NCI-H2196 (cell line): ENCODE measurements around the gene MZB1.
A peak's percentile ranks its signal among the peaks of the same experiment; 100 is the strongest.

Experiments
- DNase-seq: peaks from one replicate; lab custom pipeline; 2025; ENCODE audit not compliant: unreplicated experiment; lab: John Stamatoyannopoulos, UW

Gene MZB1, protein sequence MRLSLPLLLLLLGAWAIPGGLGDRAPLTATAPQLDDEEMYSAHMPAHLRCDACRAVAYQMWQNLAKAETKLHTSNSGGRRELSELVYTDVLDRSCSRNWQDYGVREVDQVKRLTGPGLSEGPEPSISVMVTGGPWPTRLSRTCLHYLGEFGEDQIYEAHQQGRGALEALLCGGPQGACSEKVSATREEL

DNA sequence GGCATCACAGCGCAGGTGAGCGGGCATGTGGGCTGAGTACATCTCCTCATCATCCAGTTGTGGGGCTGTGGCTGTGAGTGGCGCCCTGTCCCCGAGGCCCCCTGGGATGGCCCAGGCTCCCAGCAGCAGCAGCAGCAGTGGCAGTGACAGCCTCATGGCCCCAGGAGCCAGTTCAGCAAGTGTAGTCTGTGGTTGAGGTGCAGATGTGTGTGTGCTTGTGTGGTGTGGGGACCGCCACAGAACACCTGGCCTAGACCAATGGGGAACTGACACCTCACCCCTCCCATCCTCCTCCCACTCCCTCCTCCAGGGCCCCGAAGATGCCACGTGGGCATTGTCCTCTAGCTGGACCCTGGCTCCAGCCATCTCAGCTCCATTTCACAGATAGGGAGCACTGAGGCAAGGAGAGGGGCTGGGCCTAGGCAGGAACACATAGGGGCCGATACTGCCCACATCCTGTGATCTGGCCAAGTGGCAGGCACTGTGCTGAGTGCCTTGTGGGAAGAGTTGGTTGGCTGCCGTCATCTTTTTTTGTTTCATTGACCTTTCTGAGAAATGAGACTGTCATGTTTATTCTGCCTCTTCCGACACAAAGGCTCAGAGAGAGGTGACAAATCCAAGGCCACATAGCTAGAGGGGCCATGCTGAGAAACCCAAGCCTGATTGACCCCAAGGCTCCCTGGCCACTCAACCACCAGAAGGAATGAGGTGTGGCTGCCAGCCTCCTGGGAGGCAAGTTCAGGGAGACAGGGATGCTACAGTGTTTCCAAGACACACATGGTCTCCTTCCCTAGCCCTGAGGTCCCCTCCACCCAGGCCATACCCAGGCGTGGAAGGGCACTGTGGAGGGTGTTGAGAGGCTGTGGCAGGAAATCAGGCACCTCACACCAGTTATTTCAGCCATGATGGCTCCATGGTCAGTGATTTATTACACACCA lies at the start of gene MZB1:
MZB1 (minus strand) TSS at position 213 of the 938 bp plus-strand sequence; CDS start at position 156, 57 bp downstream.
- no peak for DNase-seq

DNA sequence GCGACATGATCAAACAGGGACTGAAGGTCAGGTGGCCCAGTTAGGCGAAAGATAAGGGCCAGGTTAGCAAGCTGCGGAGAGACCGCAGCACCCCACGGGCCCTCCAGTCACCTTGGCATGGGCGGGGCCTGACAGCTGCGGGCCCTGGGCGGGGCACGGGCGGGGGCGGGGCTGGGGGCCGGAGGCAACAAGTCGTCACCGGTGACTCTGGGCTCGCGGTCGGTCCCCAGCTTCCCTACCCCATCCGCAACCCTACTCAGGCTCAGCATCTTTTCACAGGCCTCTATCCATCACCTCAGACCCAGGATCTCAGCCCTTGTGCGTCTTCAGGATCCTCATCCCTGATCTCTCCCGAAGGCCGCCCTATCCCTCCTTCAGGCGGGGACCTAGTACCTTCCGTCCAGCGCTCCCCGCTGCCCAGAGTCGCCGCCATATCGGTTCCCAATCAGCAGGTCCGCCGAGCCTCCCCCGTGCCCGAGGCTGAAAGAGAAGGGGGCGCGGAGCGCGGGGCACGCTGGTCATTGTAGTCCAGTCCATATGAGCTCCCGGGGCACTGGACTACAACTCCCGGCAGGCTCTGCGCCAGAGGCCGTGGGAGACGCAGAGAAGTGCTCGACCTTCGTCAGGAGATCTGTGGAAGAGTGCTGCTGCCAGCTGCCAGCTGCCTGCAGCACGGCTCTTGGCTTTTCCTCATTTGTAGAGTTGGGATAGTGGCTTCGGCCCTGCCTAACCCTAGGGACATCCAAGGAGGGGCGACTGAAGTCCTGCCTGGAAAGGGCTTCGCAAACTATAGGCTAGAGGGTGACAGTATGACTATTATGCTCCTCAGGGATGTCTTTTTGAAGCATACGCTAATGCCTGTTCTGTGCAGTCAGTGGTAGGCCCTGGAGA lies 49.5 kb upstream of the MZB1 start, which contains the start of gene DNAJC18:
DNAJC18 (minus strand) TSS at position 513 of the 891 bp plus-strand sequence; CDS start at position 433, 80 bp downstream.
- DNase-seq = peak; percentile 93

DNA sequence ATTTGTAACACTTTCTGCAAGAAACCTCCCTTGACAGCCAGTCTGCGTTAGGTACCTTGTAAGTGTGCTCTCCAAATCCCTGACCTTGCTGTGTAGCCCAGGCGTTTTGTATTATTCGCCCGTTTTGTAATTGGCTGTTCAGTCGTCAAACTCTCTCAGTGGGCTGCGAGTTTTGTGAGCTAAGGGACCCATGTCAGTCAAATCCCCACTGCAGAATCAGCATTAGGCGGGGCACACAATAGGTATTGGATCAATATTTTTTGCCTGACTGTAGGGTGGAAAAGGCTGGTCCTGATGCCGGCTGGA lies 48.9 kb upstream of the MZB1 start:
- DNase-seq = no peak

DNA sequence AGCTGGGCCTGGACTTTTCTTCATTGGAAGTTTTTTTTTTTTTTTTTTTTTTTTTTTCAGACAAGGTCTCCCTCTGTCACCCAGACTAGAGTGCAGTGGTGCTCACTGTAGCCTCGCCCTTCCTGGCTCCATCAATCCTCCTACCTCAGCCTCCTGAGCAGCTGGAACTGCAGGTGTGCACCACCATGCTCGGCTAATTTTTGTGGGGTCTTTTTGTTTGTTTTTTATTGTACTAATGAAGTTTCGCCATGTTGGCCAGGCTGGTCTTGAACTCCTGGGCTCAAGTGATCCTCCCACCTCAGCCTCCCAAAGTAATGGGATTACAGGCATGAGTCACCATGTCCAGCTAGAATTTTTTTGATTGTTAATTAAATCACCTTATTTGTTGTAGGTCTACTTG lies 46.0 kb upstream of the MZB1 start:
- no peak for DNase-seq

DNA sequence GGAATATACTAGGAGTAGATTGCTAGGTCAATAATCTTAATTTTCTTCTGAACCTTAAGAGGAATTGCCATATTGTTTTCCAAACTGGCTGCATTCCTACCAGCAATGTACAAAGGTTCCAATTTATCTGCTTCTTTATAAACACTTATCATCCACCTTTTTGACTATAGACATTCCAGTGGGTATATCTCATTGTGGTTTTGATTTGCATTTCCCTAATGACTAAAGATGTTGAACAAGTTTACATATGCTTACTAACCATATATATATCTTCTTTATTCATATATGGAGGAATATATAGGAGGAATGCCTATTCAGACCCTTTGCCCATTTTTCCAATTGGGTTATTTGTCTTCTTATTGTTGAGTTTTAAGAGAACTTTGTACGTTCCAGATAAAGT lies 42.0 kb upstream of the MZB1 start:
- DNase-seq = no peak

DNA sequence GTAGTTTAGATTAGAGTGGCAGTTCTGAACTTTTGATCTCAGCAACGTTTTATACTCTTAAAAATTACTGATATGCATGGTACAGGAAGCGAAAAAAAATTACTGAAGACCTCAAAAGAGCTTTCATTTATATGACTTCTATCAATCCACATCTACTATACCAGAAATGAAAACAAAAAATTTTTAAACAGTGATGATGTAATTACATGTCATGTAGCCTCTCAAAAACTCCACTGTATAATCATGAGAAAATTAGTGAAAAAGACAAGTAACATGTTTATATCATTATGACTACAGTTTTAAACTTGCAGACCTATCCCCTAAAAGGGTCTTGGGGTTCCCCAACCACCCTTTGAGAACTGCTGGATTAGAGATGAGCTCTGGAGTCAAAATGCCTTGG lies 40.3 kb upstream of the MZB1 start:
- DNase-seq = no peak

DNA sequence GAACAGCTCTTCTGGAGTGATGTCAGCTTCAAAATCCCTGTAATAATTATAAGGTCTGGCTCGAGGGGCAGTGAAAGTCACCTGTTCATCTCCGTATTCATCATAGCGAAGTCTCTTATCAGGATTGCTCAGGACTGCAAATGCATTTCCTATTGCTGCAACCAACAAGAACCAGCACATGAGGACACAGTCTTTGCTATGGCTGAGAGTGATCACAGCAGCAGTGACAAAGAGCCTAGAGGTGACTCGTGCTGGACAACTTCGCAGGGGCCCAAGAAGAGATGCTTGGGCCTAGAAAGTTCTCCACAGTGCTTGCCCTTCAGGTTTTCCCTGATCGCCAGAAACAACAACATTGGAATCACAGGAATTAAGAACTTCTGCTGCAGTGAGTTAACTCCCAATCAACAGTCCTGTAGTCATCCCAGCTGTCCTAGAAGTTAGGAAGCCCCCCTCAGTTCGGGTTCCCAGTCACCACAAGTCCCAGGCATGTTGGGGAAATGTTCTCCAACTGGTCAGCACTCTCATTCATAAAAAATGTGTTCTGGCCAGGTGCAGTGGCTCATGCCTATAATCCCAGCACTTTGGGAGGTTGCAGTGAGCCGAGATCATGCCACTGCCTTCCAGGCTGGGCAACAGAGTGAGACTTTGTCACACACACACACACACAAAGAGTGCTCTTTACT lies 36.6 kb upstream of the MZB1 start:
- no peak for DNase-seq

DNA sequence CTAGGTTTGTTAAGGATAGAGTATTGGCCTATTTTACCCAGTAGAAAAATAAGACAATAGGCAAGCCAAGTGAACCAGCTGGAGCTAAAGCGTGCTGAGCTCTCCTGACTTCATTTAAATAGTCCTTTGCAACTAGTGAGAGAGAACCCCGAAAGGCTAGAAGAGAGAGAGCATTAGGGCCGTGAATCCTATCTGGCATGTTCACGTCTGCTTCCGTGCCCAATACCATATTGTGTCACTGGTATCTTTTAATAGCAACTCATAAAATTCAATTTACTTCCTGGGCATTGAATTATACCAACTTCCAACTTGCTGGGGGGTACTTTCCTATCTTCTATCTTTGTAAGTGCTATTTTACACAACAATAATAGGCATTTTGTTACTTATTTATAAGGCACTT lies 35.8 kb upstream of the MZB1 start:
- DNase-seq = no peak

DNA sequence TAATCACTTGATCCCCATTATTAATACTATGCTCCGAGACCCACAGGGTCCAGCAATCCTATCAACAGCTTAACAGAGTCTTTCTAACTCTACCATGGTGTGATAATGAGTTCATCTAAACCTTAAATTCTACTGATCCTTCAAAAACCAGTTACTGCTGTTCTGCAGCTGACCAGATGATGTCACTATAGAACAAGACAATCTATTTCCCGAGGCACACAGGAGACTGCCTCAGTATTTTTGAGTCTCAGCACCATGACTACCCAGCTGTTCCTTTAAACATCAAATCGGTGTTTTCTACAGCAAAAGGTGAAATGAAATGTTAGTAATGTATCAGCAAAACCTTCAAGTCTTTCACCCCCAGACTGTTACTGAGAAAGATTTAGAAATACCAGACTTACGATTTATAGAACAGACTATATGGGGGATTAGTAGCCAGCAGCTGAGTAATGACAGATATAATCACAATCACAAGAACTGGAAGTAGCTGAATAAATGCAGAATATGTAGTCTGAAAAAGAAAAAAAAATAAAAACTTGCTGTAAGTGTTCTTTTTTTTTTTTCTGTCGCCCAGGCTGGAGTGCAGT lies 32.7 kb upstream of the MZB1 start:
- DNase-seq = peak; percentile 53

DNA sequence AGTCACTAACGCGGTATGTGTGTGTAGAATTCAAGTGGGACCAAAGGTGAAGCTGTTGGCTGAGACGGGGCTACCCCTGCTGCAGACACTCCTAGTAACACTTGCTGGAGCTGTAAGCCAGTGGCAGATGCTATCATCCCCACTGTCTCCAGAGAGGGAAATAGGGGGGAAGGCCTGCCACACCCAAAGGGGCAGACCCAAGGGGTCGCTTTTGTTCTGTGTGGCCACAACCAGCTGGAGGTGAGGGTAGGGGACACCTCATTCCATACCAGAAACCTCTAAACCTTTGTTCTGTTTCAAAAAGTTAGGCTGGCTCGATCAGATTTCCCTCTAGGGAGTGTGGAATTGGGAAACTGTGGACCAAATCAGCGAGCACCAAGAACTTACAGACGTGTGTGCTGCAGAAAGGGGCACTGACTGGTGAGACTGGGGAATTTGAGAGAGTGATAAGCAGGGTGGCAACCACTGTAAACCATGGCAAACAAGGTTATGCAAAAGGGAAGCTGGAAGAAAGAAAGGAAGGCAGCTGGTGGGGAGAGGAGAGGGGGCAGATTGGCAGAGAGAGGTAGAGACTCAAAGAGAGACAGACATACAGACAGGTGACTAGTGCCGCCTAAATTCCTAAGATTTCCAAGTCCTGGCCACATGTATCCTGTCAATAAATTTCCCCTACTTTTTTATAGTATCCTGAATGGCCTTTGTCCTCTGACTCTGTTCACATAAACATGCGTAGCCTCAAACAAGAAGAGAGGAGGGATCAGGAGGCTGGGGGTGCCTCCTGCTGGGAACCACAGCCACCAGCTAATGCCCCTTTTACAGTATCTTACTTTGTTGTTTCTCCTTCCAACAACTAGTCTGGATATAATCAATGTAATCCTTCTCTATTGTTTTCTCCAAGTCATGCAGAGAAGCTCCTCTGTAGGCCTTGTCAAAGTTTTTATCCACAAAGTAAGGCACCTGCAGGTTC lies 29.8 kb upstream of the MZB1 start:
- DNase-seq = no peak

DNA sequence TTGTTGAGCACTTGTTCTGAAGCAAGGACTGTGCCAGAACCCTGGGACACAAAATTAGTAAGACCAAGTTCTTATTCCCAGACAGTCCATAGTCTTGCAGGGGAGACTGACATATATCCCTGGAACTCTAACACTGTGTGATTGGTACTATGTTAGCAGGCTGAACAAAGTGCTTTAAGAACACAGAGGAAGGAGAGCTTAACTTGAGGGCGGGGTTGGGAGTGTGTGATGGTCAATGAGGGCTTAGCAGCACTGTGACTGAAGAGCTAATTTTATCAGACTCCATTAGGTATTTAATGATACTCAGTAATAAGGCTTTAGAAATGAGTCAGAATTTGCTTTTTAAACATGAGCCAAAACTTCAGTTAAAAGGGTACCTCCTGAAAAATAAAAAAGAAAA lies 29.1 kb upstream of the MZB1 start:
- DNase-seq = no peak

DNA sequence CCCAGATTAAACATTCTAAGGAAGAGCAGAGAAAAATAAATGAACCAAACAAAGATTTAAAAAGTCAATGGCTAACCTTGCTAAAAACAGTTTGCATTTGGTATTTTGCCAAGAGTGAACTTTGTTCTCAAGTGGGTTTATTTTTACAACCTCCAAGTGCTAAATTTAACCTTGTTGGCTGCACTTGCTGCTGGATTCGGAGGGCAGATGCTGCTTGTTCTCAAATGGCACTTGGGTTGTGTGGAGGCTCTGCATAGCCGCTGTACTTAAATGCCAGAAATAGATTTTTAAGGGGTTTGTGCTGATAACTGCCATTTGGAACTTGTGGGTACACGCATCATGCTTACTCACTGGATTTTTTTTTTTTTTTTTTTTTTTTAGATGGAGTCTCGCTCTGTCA lies 27.5 kb upstream of the MZB1 start:
- no peak for DNase-seq

DNA sequence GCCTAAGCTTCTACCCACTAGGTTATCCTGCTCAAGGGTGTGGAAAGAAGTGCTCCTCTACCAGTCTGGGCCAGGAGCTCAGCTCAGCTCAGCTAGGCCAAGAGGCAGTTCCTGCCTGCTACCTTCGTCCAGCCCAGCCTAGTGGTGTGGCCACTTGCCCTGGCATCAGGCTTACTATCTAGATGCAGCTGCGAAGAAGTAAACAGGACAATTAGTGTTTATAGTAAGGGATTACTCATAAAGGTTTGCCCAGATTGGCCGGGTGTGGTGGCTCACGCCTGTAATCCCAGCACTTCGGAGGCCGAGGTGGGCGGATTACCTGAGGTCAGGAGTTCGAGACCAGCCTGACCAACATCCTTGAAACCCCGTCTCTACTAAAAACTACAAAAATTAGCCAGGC lies 26.9 kb upstream of the MZB1 start:
- DNase-seq = no peak

DNA sequence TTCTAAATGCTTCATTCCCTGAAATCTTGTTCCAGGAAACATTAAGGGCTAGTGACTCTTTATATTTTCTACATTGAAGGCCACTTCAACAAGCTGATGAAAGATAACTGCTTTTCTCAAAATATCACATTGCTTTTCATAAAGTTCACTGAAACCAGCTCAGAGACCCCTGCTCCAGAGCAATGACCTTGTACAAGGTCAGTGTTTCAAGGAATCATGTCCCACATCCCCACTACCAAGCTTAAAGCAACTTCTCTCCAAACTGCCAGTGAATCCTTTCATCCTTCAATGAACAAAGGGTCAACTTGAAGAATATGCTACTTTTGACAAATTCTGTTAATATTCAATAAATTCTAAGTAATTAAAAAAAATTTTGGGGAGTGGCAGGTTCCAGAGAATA lies 26.2 kb upstream of the MZB1 start:
- DNase-seq = no peak

DNA sequence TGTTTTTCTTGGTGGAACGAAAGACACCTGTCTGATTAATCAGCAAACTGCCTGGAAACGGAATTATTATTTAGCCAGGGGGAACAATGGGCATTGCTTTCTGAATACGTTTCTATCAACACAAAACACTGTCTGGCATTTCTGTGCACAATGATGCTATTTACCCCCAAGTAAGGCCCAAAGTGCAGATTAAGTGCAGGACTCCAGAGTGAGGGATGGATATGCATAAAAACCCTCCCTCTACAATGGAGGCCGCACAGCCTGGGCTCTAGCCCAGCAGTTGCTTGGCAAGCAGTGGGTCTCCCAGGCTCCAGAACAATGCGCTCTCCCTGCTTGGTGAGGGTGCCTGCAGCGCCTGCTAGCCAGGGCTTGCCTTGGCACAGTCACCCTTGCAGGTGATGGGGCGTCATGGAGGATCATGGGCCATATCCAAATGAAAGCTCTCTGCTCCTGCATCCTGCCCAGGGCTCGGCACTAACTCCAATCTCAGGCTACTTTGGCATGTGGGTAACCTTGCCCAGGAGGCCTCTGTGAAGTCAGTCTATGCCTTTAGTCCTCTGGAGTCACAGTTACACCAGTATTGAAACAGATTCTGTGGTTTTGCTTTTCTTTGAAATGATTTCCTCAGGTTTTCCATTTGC lies 25.6 kb upstream of the MZB1 start:
- no peak for DNase-seq

DNA sequence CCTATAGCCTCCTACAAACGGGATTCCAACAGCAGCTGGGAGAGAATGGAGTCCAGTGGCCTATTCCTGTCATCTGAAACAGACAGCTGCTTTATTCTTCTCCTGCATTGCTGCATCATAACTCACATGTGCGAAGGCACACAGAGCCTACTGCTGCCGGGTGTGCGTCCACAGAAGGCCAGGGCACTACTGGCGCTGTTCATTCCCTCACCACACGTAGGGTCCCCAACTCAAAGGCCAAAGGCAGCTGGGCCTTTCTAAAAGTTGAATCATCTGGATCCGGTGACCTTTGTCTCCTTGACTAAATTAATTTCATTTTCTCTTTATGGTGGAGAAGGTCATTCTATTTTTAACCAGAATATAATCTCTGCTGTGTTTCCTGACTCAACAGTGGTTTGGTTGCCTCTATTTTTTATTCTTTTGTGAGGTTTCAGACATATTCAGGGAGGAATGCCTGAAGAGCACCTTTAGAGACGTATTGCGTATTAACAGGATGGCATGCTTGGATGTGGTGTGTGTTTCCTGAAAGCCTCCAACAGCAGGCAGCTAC lies 24.9 kb upstream of the MZB1 start:
- no peak for DNase-seq

DNA sequence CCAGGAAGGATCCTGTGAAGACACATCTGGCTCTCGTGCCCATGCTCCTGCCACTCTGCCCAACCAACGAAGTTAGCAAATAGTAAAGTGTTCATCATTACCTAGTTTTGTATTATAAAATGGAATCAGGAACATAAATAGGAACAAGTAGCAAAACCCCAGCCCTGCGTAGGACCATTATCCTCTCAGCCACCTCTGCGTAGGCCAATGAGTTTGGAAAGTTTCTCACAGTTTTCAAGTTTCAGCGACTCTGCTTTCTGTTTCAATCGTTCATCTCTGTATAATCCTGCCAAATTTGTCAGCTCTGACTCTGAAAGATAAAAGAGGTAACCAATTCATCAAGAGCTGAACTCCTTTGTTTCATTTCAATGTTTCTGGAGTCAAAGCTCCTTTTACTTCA lies 24.2 kb upstream of the MZB1 start:
- no peak for DNase-seq

DNA sequence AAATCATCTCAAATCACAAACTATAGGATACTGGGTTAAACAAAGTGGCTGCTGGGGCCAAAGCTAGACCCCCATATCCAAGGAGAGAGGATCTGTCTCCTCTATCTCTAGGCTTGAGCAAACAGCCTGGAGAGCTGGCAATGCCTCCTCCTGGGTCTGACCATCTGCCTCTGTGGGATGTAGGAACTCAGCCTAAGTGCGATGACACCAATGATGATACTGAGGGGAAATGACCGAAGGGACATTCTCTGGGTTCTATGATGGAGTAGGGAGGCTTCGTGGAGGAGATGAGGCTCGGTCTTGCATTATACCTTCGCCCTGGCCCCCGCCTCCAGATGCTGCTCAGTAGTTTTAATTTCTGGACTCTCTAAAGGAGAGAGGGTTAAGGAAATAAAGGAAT lies 23.4 kb upstream of the MZB1 start:
- DNase-seq = no peak
